Measurements from ENCODE around the gene SCRT2. TPM values are rescaled to one million over a fixed set of nuclear protein-coding genes. Genes with fewer than 3 reads are reported as not detected.

The SCRT2 gene
- total and polyA plus RNA-seq, 4 donors: not detected

- H3K27me3 ChIP-seq (ENCODE audit: control insufficient read depth in 3 of 3, insufficient read depth in 3 of 3, low read length in 2 of 3): no peaks in the 10 kb centered on the region
- TF ChIP-seq CTCF (IDR thresholded peaks at IDR 0.05; ENCODE audit: control extremely low read depth, extremely low read depth): no peak
- H3K4me3 ChIP-seq: no peak overlapping the region
- DNase-seq: no peak
- no peaks in the 10 kb centered on the region for H3K9me3 ChIP-seq (ENCODE audit: control insufficient read depth in 4 of 4, insufficient read depth in 3 of 4, low read length in 3 of 4)
- ATAC-seq (ENCODE audit: insufficient read depth, low FRiP score): no peak
- H3K36me3 ChIP-seq (ENCODE audit: control insufficient read depth in 4 of 4, insufficient read depth in 4 of 4, low read length in 4 of 4): no peaks in the 10 kb centered on the region
- 53 to 75% methylated on average over 7 of the region's 7 CpGs for WGBS, 2 donors
- no peak overlapping the region for H3K9ac ChIP-seq (ENCODE audit: insufficient read depth in 1 of 2, low read length in 2 of 2)
- no peaks in the 10 kb centered on the region for H3K4me1 ChIP-seq (ENCODE audit: control insufficient read depth in 5 of 5, insufficient read depth in 5 of 5, low read length in 5 of 5)
- no peak overlapping the region for H3K27ac ChIP-seq (ENCODE audit: low read depth in 1 of 2, low read length in 1 of 2)
These were observed 39.7 kb downstream of the SCRT2 start for GRCh38 chr20:635893-636338.

GRCh38 chr20:635028-635892 lies 40.3 kb downstream of the SCRT2 start:
- no peak overlapping the region for H3K9ac ChIP-seq (ENCODE audit: insufficient read depth in 1 of 2, low read length in 2 of 2)
- no peaks in the 10 kb centered on the region for H3K36me3 ChIP-seq (ENCODE audit: control insufficient read depth in 4 of 4, insufficient read depth in 4 of 4, low read length in 4 of 4)
- TF ChIP-seq CTCF (IDR thresholded peaks at IDR 0.05; ENCODE audit: control extremely low read depth, extremely low read depth): no peak
- H3K4me3 ChIP-seq: no peak overlapping the region
- no peaks in the 10 kb centered on the region for H3K4me1 ChIP-seq (ENCODE audit: control insufficient read depth in 5 of 5, insufficient read depth in 5 of 5, low read length in 5 of 5)
- ATAC-seq (ENCODE audit: insufficient read depth, low FRiP score): no peak
- no peak overlapping the region for H3K27ac ChIP-seq (ENCODE audit: low read depth in 1 of 2, low read length in 1 of 2)
- no peaks in the 10 kb centered on the region for H3K9me3 ChIP-seq (ENCODE audit: control insufficient read depth in 4 of 4, insufficient read depth in 3 of 4, low read length in 3 of 4)
- no peaks in the 10 kb centered on the region for H3K27me3 ChIP-seq (ENCODE audit: control insufficient read depth in 3 of 3, insufficient read depth in 3 of 3, low read length in 2 of 3)
- DNase-seq: no peak
- WGBS, 2 donors: 74 to 84% methylated on average over 9 of the region's 9 CpGs

GRCh38 chr20:634148-634925 lies 41.3 kb downstream of the SCRT2 start:
- no peaks in the 10 kb centered on the region for H3K4me1 ChIP-seq (ENCODE audit: control insufficient read depth in 5 of 5, insufficient read depth in 5 of 5, low read length in 5 of 5)
- no peak overlapping the region for H3K4me3 ChIP-seq
- DNase-seq (no peak), ATAC-seq (ENCODE audit: insufficient read depth, low FRiP score) (no peak)
- no peak overlapping the region for H3K27ac ChIP-seq (ENCODE audit: low read depth in 1 of 2, low read length in 1 of 2)
- no peaks in the 10 kb centered on the region for H3K9me3 ChIP-seq (ENCODE audit: control insufficient read depth in 4 of 4, insufficient read depth in 3 of 4, low read length in 3 of 4)
- TF ChIP-seq CTCF (IDR thresholded peaks at IDR 0.05; ENCODE audit: control extremely low read depth, extremely low read depth): no peak
- no peak overlapping the region for H3K9ac ChIP-seq (ENCODE audit: insufficient read depth in 1 of 2, low read length in 2 of 2)
- no peaks in the 10 kb centered on the region for H3K27me3 ChIP-seq (ENCODE audit: control insufficient read depth in 3 of 3, insufficient read depth in 3 of 3, low read length in 2 of 3)
- 76 to 85% methylated on average over 14 of the region's 14 CpGs for WGBS, 2 donors
- no peaks in the 10 kb centered on the region for H3K36me3 ChIP-seq (ENCODE audit: control insufficient read depth in 4 of 4, insufficient read depth in 4 of 4, low read length in 4 of 4)

Data from lung (tissue), 12 donors.